GM19025 (cell line): ENCODE measurements around the gene UGT1A8.
A peak's percentile ranks its signal among the peaks of the same experiment; 100 is the strongest.
"Not testable (repeated sequence)": the region's sequence is repeated elsewhere in the genome, so short reads cannot be mapped to it uniquely, and the experiment has no call there.

Experiments used
- ATAC-seq: cut with Tn5 transposase; IDR thresholded peaks from one replicate; pipeline ENCODE4 v1.9.1; 2021; ENCODE audit warnings: mild to moderate bottlenecking, low read depth, moderate library complexity; ENCODE audit not compliant: unreplicated experiment

UGT1A8 gene

GRCh38 chr2:233617476-233617875 lies at the start of gene UGT1A8:
Gene UGT1A8, plus strand, starts transcription at chr2:233617633. Its CDS starts 75 bp downstream, at chr2:233617708.
- not testable (repeated sequence) for ATAC-seq

- ATAC-seq = no peak
Observed at GRCh38 chr2:233571001-233571400, 46.4 kb upstream of the UGT1A8 start.

GRCh38 chr2:233571462-233571861 lies 46.0 kb upstream of the UGT1A8 start:
- no peak for ATAC-seq

GRCh38 chr2:233572468-233572867 lies 45.0 kb upstream of the UGT1A8 start:
- no peak for ATAC-seq

GRCh38 chr2:233577341-233577740 lies 40.1 kb upstream of the UGT1A8 start:
- ATAC-seq = not testable (repeated sequence)

GRCh38 chr2:233583217-233583965 lies 34.0 kb upstream of the UGT1A8 start:
- ATAC-seq = not testable (repeated sequence)

- no peak for ATAC-seq
Observed at GRCh38 chr2:233584210-233584609, 33.2 kb upstream of the UGT1A8 start.

- ATAC-seq = no peak
Observed at GRCh38 chr2:233588400-233588799, 29.0 kb upstream of the UGT1A8 start.

- not testable (repeated sequence) for ATAC-seq
Observed at GRCh38 chr2:233592706-233593105, 24.7 kb upstream of the UGT1A8 start.

- peak; percentile 69 for ATAC-seq
Observed at GRCh38 chr2:233593201-233593600, 24.2 kb upstream of the UGT1A8 start.

GRCh38 chr2:233597522-233597921 lies 19.9 kb upstream of the UGT1A8 start:
- no peak for ATAC-seq

- ATAC-seq = no peak
Observed at GRCh38 chr2:233598952-233599351, 18.5 kb upstream of the UGT1A8 start.

- no peak for ATAC-seq
Observed at GRCh38 chr2:233600386-233600785, 17.0 kb upstream of the UGT1A8 start.

- ATAC-seq = no peak
Observed at GRCh38 chr2:233602076-233602475, 15.4 kb upstream of the UGT1A8 start.

GRCh38 chr2:233603520-233603919 lies 13.9 kb upstream of the UGT1A8 start:
- no peak for ATAC-seq

- ATAC-seq = no peak
Observed at GRCh38 chr2:233604826-233605225, 12.6 kb upstream of the UGT1A8 start.

GRCh38 chr2:233605680-233606079 lies 11.8 kb upstream of the UGT1A8 start:
- no peak for ATAC-seq

- no peak for ATAC-seq
Observed at GRCh38 chr2:233611284-233611683, 6.1 kb upstream of the UGT1A8 start.

- no peak for ATAC-seq
Observed at GRCh38 chr2:233620204-233620603, 2.8 kb downstream of the UGT1A8 start.

- ATAC-seq = not testable (repeated sequence)
Observed at GRCh38 chr2:233621863-233622262, 4.4 kb downstream of the UGT1A8 start.

GRCh38 chr2:233627331-233628025 lies 10.0 kb downstream of the UGT1A8 start:
- no peak for ATAC-seq

GRCh38 chr2:233636306-233636705 lies 18.9 kb downstream of the UGT1A8 start, which contains the start of gene UGT1A10:
Gene UGT1A10, plus strand, starts transcription at chr2:233636448. Its CDS starts 75 bp downstream, at chr2:233636523.
- not testable (repeated sequence) for ATAC-seq
